HG03378 (cell line): ENCODE measurements around the gene TSTD1.
"Not testable (repeated sequence)": the region's sequence is repeated elsewhere in the genome, so short reads cannot be mapped to it uniquely, and the experiment has no call there.

ENCODE experiments used
- ATAC-seq: cut with Tn5 transposase; IDR thresholded peaks from one replicate; pipeline ENCODE4 v1.9.1; 2021; ENCODE audit warnings: mild to moderate bottlenecking, moderate library complexity; ENCODE audit not compliant: unreplicated experiment

The TSTD1 gene

DNA sequence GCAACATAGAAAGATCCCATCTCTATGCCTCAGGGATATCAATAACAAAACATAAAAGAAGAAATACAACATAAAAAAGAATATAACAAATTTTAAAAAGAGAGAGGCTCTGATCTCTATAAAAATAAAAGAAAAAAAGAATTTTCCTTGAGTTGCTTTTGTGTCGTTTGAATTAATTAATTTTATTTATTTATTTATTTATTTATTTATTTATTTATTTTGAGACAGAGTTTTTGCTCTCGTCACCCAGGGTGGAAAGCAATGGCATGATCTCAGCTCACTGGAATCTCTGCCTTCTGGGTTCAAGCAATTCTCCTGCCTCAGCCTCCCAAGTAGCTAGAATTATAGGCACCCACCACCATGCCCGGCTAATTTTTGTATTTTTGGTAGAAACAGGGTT is 26.3 kb downstream of the TSTD1 start:
- no peak for ATAC-seq

DNA sequence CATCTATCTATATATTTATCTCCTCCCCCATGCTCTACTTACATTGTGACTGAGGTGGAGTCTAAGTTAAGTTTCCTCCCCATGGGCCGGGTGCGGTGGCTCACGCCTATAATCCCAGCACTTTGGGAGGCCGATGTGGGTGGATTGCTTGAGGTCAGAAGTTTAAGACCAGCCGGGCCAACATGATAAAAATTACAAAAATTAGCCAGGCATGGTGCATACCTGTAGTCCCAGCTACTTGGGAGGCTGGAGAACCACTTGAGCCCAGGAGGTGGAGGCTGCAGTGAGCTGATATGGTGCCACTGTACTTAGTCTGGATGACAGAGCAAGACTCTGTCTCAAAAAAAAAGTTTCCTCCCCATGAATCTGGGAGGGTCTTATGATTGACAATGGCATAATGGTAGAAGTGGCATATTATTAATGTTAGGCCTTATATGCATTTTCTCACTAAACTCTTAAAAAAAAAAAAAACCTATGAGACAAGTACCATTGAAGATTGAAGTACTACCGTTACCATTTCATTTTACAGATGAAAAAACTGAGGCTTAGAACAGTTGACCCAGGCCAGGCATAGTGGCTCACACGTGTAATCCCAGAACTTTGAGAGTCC is 29.1 kb downstream of the TSTD1 start:
- ATAC-seq = no peak

DNA sequence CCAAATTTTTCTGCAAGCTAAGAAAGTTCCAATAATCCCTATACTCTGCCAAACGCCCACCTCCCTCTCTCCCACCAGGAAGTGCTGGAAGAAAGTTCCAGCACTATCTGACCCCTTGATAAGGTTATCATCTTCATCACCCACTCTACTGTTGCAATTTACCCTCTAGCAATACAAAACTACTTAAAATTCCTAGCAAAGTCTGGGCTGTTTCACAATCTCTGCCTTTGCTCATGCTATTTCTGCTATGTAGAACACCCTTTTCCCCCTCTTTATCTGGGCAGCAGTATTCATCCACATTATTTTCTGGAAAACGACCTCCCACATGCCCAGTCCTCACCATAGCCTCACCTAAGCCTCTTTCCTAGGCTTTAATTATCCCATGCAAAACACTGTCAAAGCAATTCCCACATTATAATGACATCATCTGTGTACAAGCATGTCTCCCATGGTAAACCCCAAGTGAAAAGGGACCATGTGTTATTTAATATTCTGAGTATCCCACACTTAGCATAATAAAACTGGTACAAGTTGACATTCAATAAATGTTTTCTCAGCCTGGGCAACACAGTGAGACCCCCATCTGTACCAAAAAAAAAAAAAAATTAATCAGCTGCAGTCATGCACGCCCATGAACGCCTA is 29.8 kb downstream of the TSTD1 start:
- ATAC-seq = no peak

DNA sequence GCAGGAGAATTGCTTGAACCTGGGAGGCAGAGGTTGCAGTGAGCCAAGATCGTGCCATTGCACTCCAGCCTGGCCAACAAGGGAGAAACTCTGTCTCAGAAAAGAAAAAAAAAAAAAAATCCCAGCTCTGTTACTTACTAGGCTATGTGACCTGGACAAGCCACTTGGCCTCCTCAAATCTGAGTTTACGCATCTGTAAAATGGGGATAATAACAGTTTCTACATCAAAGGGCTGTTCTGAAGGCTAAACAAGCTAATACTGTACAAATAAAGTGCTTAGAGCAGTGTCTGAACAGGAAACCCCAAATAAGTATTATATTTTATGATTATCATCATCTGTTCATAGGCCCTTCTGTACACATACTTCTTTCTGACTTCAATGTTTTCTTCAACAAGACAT is 31.4 kb downstream of the TSTD1 start:
- no peak for ATAC-seq

DNA sequence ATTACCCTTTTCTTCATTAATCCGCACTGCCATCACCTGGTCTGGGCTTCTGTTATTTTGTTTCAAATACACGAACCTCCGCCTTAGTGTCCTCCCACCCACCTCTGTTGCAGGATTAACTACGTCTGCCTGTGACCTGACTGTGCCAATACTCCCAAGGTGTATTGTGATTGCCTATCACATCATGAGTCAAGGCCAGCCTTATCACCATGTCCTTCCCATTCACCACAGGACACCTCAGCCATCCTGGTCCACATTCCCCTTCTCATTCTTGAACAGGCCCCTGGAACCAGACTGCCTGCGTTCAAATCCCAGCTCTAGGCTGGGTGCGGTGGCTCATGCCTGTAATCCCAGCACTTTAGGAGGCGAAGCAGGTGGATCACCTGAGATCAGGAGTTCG is 32.2 kb downstream of the TSTD1 start:
- ATAC-seq = no peak

DNA sequence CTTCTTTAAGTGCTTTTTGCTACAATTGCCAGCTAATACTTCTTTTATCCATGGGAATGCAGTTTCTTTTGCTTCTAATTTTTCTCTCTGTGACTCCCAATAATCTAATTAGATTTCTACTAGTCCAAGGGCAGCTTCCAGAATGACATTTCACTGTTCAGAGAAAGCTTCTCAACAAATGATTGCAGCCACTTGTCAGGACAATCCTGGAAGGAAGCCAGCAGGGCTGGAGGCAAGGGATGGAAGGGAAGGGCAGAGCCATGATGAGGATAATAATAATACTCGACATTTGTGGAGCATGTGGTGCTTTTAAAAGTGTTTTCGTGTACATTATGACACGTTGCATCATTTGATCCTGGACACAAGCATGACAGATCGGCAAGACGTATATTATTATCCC is 37.2 kb downstream of the TSTD1 start:
- no peak for ATAC-seq

DNA sequence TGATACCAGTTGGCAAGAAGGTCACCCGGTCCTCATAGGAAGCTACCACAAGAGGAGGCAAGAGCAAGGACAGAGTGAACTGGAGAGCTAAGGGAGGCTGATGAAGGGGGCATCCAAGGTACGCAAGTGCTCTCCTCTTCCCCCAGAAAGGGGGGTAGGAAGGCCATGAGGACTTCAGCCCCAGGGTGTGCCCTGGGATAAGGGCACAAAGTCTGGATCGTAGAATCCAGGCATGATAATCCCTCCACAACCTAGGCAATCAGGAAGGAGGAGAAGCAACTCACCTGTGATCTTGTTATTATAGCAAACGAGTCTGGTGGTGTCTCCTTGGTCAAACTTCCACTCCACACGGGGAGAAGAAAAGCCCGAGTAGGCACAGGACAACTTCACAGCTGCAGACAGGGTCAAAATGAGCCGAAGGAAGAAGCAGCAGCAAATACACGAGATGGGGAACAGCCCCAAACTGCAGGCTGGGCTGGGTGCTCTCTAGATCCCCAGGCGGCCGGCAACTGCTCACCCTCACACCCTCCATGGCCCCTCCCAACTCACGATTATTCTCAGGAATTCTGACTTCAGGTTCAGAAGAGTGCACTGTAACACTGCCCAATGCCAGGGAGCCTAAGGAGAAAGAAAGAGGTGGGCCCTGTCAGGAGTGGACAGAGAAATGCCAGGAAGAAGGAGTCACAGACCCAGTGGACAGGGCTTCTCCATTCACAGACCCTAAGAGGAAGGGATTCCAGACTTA is 37.9 kb downstream of the TSTD1 start:
- no peak for ATAC-seq

DNA sequence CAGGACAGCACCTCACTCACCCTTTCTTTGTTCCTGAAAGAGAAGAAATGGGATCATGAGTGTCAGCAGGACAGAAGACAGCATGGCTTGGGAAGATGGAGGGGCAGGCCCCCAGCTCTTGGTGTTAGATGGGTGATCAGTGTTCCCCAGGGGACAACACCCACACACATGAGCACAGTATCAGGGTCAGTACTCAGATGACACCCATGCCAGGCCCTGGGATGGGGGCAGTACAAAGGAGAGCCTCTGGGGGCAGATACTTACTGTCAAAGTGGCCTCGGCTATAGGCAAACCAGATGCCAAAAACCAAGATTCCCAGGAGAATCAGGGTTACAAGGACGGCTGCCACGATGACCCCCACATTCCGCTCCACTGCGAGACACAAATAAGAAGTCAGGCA is 39.4 kb downstream of the TSTD1 start:
- no peak for ATAC-seq

DNA sequence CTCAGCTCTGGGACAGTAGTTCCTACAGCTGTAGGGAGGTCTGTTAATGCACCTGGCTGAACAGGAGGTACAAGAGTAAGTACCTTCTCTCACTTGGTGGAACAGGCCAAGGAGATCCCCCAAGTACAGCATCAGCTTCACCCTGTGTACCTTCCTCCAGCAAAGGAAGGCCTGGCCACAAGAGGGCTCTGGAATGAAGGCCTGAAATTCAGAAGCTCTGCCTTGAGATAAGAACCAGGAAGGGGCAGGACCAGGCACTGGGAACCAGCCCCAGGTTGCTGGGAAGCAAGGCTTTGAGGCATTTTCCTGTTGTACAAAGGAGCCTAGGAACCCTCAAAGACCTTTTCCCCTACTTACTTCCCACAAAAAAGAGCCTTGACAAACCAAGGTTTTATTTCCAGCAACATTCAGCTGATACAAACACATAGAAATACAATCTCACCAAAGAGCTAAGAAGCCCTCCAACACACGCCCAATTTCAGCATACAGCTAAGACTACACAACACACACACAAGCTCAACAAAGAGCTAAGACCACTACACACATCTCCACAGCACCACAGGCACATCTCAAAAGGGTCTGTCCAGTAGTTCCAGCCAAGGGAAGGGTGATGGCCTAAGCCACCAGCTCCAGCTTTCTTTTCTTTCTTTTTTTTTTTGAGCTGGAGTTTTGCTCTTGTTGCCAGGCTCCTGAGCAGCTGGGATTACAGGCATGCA is 41.3 kb downstream of the TSTD1 start:
- no peak for ATAC-seq

DNA sequence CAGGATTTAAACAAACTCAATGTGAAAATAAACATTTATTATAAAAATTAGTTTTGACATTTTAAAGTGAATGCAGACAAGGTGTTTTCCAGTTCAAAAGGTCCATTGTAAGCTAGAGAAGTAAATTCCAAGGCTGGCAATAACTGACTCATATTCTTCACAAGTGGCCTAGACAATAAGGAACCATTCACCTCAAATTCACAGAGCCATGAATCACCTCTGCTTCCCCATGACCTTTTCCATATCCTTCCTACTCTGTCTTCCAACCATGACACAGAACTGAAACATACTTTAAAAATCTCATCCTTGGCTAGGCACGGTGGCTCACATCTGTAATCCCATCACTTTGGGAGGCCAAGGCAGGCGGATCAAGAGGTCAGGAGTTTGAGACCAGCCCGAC is 42.6 kb downstream of the TSTD1 start:
- ATAC-seq = no peak

DNA sequence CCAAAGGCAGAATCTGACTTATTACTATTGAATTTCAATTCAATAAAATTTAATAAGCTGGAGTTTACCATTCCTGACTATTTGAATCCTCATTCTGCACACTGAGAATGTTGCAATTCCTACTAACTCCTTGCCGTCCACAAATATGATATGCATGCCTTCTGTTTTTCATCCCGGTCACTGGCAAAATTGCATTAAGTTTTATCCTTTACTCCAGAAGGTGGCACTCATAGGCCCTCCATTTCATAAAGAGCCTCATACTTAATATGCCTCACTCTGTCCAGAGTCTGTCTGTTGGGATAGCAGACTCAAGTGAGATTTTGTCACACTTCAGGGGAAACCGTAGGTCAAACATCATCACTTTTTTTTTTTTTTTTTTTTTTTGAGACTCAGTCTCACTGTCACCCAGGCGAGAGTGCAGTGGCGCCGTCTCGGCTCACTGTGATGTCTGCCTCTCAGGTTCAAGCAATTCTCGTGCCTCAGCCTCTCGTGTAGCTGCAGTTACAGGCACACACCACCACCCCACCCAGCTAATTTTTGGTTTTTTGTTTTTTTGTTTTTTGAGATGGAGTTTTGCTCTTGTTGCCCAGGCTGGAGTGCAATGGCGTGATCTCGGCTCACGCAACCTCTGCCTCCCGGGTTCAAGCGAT is 45.1 kb downstream of the TSTD1 start:
- no peak for ATAC-seq

DNA sequence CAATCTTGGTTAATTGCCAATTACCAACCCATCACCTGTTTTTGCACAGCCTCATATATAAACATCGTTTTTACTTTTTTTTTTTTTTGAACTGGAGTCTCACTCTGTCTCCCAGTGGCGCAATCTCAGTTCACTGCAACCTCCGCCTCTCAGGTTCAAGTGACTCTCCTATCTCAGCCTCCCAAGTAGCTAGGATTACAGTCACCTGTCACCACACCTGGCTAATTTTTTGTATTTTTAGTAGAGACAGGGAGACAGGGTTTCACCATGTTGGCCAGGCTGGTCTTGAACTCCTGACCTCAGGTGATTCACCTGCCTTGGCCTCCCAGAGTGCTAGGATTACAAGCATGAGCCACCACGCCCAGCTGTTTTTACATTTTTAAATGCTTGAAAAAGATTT is 46.7 kb downstream of the TSTD1 start:
- not testable (repeated sequence) for ATAC-seq
